ENCODE data around the gene DNAJC27.

- TF ChIP-seq GATA2 (IDR thresholded peaks at IDR 0.05; ENCODE audit: low read depth, low read length) (no peak), GATA3 (IDR thresholded peaks at IDR 0.05; ENCODE audit: low read depth, low read length) (no peak)
These were observed 56.0 kb downstream of the DNAJC27 start for GRCh38 chr2:24915796-24916195.
